Testis (tissue), 3 donors: ENCODE data around the gene MTMR3. TPM values are rescaled to one million over a fixed set of nuclear protein-coding genes. Genes with fewer than 3 reads are reported as not detected.

Experiments used
- DNase-seq: peaks from one replicate; pipeline ENCODE4 v3.0.0-alpha.2; 2019
- H3K27ac ChIP-seq, 2 donors: fragments of 200-600 bp; sonication (generic); one replicate each; pipeline ENCODE4 v1.5.1; 2019
- H3K27me3 ChIP-seq: fragments of 200-600 bp; sonication (generic); one replicate; pipeline ENCODE4 v1.5.1; 2019
- H3K36me3 ChIP-seq: fragments of 200-600 bp; sonication (generic); one replicate; pipeline ENCODE4 v1.5.1; 2017; ENCODE audit warnings: low read depth; ENCODE audit errors: missing control alignments
- H3K4me1 ChIP-seq: fragments of 200-600 bp; sonication (generic); one replicate; pipeline ENCODE4 v1.5.1; 2019
- H3K4me3 ChIP-seq, 2 donors: fragments of 200-600 bp; sonication (generic); one replicate each; pipeline ENCODE4 v1.5.1; 2017 to 2019
- H3K9me3 ChIP-seq: fragments of 200-600 bp; sonication (generic); one replicate; pipeline ENCODE4 v1.5.1; 2017
- POLR2A ChIP-seq: fragments of 450-650 bp; IDR thresholded peaks from one replicate; pipeline ENCODE4 v1.6.1; 2017; ENCODE audit warnings: antibody characterized with exemption, mild to moderate bottlenecking, moderate library complexity
- WGBS, 2 donors: methylation state at CpG; one replicate each; pipeline ENCODE4 v1.1.5; 2018; 5-methylcytosine and 5-hydroxymethylcytosine counted together
- intact Hi-C: fragments of 100-400 bp; cut with DNase I; formaldehyde crosslinking; loops from one replicate; pipeline ENCODE4 v1.15.1; 2023; ENCODE audit warnings: low total_unique reads
- polyA plus RNA-seq: library from polyadenylated mRNA; stranded (reverse); fragments of 350-450 nt; fragmentation: Illumina TruSeq; extraction: RNeasy Lipid Tissue Mini Kit (QIAGEN cat#74804); gene quantifications from one replicate; pipeline ENCODE4 v1.2.3, GENCODE V29; 2014; ENCODE audit warnings: low read depth, low replicate concordance; ENCODE audit not compliant: insufficient read depth
- total RNA-seq, 2 donors: library from RNA; depleted of rRNA; stranded (reverse); fragments of >200 nt; gene quantifications; one replicate each; pipeline ENCODE4 v1.2.3, GENCODE V29; 2016
- TF ChIP-seq, protein P1 (sequence below), 3 experiments: fragments of 450-650 bp in 2 of 3; fragments of 200-600 bp in 1 of 3; sonication (generic) in 1 of 3; IDR thresholded peaks; one replicate each; pipeline ENCODE4 v1.5.1; 2016 to 2019; ENCODE audit warnings: antibody characterized with exemption in 3 of 3, mild to moderate bottlenecking in 2 of 3, moderate library complexity in 1 of 3

MTMR3 gene
- total and polyA plus RNA-seq, 3 donors from 2014 or later: 75.2 to 137 (median 130) TPM

DNA sequence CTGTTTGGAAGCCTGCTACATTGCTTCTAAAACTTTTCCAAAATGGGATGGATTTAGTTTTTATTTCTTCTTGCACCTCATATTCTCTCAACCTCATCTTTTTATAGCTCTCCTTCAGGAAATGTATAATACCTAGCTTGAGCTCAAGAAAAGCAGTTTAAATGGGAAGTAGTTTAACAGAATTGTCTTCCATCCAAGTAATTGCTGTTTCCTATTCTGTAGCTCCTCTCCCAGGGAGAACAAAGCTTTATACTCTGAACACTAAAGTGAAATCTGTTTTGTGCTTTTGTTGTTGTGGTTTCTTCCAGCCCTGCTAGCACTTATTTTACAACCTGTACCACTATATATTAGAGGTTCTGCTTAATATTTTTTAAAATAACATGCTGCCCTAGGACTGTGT lies 114.1 kb downstream of the MTMR3 start:
- no peak for DNase-seq
- Histone ChIP-seq H3K4me3 (no peak overlapping the region), H3K27ac (no peak overlapping the region), H3K36me3 (no peaks in the 10 kb centered on the region), H3K27me3 (no peaks in the 10 kb centered on the region), H3K9me3 (no peaks in the 10 kb centered on the region), H3K4me1 (peaks cover 12% of the 10 kb centered on the region)
- intact Hi-C loops: no loop called here
- TF ChIP-seq, protein P1, sequence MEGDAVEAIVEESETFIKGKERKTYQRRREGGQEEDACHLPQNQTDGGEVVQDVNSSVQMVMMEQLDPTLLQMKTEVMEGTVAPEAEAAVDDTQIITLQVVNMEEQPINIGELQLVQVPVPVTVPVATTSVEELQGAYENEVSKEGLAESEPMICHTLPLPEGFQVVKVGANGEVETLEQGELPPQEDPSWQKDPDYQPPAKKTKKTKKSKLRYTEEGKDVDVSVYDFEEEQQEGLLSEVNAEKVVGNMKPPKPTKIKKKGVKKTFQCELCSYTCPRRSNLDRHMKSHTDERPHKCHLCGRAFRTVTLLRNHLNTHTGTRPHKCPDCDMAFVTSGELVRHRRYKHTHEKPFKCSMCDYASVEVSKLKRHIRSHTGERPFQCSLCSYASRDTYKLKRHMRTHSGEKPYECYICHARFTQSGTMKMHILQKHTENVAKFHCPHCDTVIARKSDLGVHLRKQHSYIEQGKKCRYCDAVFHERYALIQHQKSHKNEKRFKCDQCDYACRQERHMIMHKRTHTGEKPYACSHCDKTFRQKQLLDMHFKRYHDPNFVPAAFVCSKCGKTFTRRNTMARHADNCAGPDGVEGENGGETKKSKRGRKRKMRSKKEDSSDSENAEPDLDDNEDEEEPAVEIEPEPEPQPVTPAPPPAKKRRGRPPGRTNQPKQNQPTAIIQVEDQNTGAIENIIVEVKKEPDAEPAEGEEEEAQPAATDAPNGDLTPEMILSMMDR (IDR thresholded peaks at IDR 0.05): no peak
- TF ChIP-seq POLR2A: no peak

DNA sequence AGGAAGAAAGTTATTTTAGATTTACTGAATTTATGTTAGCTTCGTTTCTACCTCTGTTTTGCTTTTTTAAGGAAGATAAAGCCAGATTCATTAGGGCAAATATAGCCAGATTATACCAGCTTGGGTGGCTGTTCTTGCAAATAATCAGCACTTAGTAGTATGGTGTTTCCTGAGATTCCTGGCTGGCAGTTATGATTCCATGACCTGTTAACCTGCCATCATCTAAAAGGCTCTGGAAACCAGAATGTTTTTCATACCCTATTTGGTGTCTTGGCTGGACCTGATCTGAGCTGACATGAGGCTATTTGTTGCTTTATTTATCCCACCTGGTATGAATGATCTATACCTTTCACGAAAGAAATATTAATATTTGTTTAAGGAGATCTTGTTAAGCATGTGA lies 114.5 kb downstream of the MTMR3 start:
- no peaks in the 10 kb centered on the region for H3K36me3 ChIP-seq
- no peak for DNase-seq
- peaks cover 12% of the 10 kb centered on the region for H3K4me1 ChIP-seq
- TF ChIP-seq, protein P1 (IDR thresholded peaks at IDR 0.05): no peak
- no peak for TF ChIP-seq POLR2A
- no peaks in the 10 kb centered on the region for H3K9me3 ChIP-seq
- intact Hi-C loops: no loop called here
- no peaks in the 10 kb centered on the region for H3K27me3 ChIP-seq
- 70 to 72% methylated on average over 2 of the region's 2 CpGs for WGBS, 2 donors
- H3K4me3 ChIP-seq: no peak overlapping the region
- no peak overlapping the region for H3K27ac ChIP-seq

DNA sequence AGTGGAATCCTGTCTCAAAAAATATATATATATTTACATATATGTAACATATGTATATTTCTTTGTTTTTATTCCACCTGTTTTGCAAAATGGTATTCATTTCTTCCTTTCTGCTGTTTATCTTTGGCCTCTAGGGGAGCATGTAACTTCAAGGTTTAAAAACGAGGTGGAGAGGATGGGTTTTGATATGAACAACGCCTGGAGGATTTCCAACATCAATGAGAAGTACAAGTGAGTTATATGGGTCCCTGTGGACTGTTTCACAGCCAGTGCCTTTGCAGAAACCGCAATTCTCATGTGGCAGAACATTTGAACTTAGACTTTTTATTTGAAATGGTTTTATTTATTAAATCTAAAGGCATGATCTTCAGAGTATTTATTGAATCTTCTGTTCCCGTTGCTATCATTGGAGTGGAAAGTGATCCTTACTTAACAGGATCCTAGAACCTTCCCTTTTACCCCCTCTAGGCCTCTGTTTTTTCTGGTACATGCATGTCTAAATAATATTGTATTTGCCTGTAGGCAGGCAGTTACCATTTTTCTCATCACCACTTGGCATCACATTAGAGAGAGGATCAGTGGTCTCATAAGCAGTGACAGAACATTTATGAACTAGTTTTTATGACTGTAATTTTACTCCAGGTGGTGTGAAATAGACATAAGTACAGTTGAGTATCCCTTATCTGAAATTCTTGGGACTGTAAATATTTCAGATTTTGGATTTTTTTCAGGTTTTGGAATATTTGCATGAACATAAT lies 115.8 kb downstream of the MTMR3 start:
- WGBS, 2 donors: 48 to 52% methylated on average over 4 of the region's 4 CpGs
- TF ChIP-seq, protein P1 (IDR thresholded peaks at IDR 0.05): no peak
- no peak for TF ChIP-seq POLR2A
- H3K27ac ChIP-seq: no peak overlapping the region
- no peak overlapping the region for H3K4me3 ChIP-seq
- no peaks in the 10 kb centered on the region for H3K36me3 ChIP-seq
- no peaks in the 10 kb centered on the region for H3K27me3 ChIP-seq
- peaks cover 12% of the 10 kb centered on the region for H3K4me1 ChIP-seq
- no peaks in the 10 kb centered on the region for H3K9me3 ChIP-seq
- DNase-seq: no peak
- intact Hi-C loops: no loop called here

DNA sequence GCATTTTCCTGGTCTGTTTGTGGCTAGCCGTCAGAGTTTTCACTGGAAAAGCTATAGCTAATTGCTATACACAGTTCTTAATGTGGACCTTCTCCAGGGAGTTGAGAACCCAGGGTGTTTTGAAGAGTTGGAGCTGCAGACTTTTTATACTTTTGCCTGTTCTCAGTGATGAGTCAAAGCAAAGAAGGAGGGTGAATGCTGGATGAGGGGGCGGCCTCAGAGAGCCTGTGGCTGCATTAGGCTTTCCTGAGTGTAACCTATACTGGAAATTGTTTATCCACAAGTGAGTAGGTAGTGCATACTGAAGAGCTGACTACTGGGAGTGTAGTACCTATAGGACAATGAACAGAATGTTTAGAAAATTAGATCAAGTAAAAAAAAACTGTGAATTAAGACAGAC lies 117.6 kb downstream of the MTMR3 start:
- no peak for DNase-seq
- WGBS, 2 donors: 86 to 95% methylated on average over 2 of the region's 2 CpGs
- H3K4me1 ChIP-seq: peaks cover 6% of the 10 kb centered on the region
- no peak for TF ChIP-seq POLR2A
- TF ChIP-seq, protein P1 (IDR thresholded peaks at IDR 0.05): no peak
- H3K27me3 ChIP-seq: no peaks in the 10 kb centered on the region
- no peaks in the 10 kb centered on the region for H3K9me3 ChIP-seq
- H3K36me3 ChIP-seq: no peaks in the 10 kb centered on the region
- H3K4me3 ChIP-seq: no peak overlapping the region
- H3K27ac ChIP-seq: no peak overlapping the region
- intact Hi-C loops: no loop called here

DNA sequence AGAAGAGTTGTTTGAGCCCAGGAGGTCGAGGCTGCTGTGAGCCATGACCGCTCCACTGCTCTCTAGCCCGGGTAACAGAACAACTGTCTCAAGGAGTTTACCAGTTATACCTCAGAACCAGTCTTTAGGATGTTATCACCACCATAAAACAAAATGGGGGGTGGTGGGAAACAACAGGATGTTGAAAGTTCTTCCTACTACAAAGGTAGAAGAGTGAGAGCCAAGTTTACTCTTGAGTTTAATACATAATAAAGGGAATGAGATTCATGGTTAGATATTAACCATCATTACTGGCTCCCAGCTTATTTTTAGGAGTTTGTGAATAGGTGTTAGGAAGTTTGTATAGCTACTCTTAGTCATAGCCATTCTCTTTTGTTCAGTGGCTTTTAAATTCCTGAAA lies 118.5 kb downstream of the MTMR3 start:
- TF ChIP-seq POLR2A: no peak
- TF ChIP-seq, protein P1 (IDR thresholded peaks at IDR 0.05): no peak
- 94 to 97% methylated on average over 3 of the region's 3 CpGs for WGBS, 2 donors
- H3K27ac ChIP-seq: no peak overlapping the region
- H3K27me3 ChIP-seq: no peaks in the 10 kb centered on the region
- H3K36me3 ChIP-seq: no peaks in the 10 kb centered on the region
- H3K4me1 ChIP-seq: peaks cover 6% of the 10 kb centered on the region
- no peak overlapping the region for H3K4me3 ChIP-seq
- intact Hi-C loops: no loop called here
- no peak for DNase-seq
- no peaks in the 10 kb centered on the region for H3K9me3 ChIP-seq
